Bronchial epithelial cell (primary cell): ENCODE data around the gene ZNF329. TPM values are rescaled to one million over a fixed set of nuclear protein-coding genes. Genes with fewer than 3 reads are reported as not detected.

Experiments used
- DNase-seq: peaks from one replicate; pipeline ENCODE4 v3.0.0-alpha.2; 2010; ENCODE audit warnings: low read depth
- FAIRE-seq: peaks from 2 replicates; lab custom pipeline; 2011; peaks lifted over from hg19 to GRCh38; lab: Jason Lieb, UNC
- H3K27me3 ChIP-seq: 2 replicates; pipeline ENCODE4 v1.5.1; 2011; ENCODE audit warnings: low read length; ENCODE audit not compliant: control insufficient read depth, insufficient read depth
- H3K36me3 ChIP-seq: 2 replicates; pipeline ENCODE4 v1.5.1; 2011; ENCODE audit warnings: low read length; ENCODE audit not compliant: control insufficient read depth, insufficient read depth
- H3K4me3 ChIP-seq: 2 replicates; pipeline ENCODE4 v1.5.1; 2011; ENCODE audit warnings: mild to moderate bottlenecking, low read depth, low read length, control low read depth
- CTCF ChIP-seq: IDR thresholded peaks from 2 replicates; pipeline ENCODE4 v1.5.1; 2011; ENCODE audit warnings: mild to moderate bottlenecking, moderate library complexity, low read length, control low read depth, inconsistent platforms; ENCODE audit not compliant: insufficient read depth, severe bottlenecking
- total RNA-seq: library from RNA; depleted of rRNA; stranded (reverse); fragments of >200 nt; gene quantifications from 2 replicates; pipeline ENCODE4 v1.2.1, GENCODE V29; 2014

ZNF329 gene
- total RNA-seq, 1 donor from 2014 or later: 14.5 TPM

DNA sequence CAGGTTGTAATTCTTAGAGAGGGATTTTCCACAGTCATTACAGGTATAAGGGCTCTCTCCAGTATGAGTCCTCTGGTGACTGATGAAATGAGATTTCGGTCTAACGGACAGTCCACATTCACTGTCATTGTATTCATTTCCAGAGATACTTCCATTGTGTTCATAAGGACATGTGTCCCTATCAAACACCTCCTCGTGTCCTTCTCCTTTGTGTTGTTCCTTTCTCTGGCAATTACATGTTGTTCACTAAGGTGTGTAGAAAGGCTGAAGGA lies 42.1 kb downstream of the ZNF329 start:
- Histone ChIP-seq H3K27me3 (no peaks in the 10 kb centered on the region), H3K36me3 (no peaks in the 10 kb centered on the region), H3K4me3 (no peak overlapping the region)
- FAIRE-seq (no peak), DNase-seq (no peak)
- no peak for TF ChIP-seq CTCF

DNA sequence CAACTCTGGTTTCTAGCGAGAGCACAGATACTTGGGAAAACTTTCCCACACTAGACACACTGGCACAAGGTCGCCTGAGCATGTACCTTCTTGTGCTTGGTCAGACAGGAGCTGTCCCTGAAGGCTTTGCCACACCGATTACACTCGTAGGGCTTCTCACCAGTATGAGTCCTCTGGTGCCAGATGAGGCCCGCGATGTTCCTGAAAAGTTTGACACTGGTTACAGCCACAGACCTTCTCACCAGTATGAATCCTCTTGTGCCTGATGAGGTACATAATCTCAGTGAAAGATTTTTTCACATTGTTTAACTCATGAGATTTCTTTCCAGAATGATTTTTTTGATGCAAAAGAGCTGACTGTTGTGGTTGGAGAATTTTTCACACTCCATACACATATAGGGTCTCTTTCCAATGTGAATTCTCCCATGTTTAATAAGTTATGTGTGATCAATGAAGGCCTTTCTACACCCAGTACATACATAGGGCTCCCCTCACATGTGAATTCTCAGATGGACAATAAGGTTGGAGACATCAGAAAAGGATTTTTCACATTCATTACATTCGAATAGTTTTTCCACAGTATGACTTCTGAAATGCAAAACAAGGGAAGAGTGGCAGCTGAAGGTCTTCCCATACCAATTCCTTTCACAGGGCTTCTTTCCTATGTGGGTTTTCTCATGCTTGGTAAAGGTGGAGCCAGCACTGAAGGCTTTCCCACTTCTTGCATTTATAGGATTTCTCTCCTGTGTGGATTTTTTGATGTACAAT lies 42.6 kb downstream of the ZNF329 start:
- H3K27me3 ChIP-seq: no peaks in the 10 kb centered on the region
- H3K36me3 ChIP-seq: no peaks in the 10 kb centered on the region
- FAIRE-seq: no peak
- no peak overlapping the region for H3K4me3 ChIP-seq
- DNase-seq: no peak
- TF ChIP-seq CTCF: no peak

DNA sequence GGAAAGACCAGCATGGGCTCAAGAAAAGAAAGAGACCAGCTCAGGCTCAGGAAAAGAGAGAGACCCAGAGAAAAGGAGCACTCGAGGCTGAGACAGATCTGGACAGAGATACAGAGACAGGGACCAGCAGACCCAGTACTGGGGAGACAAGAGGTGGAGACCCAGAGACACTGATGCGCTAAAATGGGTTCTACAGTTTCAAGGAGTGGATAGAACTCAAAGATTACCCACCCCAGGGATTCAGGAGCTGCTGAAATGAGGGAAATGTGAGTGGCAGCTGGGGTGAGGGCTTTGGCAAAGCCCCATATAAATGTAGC lies 51.9 kb downstream of the ZNF329 start:
- Histone ChIP-seq H3K27me3 (no peaks in the 10 kb centered on the region), H3K4me3 (peak overlapping the region; percentile 98), H3K36me3 (peaks cover 1% of the 10 kb centered on the region)
- DNase-seq: no peak
- no peak for FAIRE-seq
- no peak for TF ChIP-seq CTCF

DNA sequence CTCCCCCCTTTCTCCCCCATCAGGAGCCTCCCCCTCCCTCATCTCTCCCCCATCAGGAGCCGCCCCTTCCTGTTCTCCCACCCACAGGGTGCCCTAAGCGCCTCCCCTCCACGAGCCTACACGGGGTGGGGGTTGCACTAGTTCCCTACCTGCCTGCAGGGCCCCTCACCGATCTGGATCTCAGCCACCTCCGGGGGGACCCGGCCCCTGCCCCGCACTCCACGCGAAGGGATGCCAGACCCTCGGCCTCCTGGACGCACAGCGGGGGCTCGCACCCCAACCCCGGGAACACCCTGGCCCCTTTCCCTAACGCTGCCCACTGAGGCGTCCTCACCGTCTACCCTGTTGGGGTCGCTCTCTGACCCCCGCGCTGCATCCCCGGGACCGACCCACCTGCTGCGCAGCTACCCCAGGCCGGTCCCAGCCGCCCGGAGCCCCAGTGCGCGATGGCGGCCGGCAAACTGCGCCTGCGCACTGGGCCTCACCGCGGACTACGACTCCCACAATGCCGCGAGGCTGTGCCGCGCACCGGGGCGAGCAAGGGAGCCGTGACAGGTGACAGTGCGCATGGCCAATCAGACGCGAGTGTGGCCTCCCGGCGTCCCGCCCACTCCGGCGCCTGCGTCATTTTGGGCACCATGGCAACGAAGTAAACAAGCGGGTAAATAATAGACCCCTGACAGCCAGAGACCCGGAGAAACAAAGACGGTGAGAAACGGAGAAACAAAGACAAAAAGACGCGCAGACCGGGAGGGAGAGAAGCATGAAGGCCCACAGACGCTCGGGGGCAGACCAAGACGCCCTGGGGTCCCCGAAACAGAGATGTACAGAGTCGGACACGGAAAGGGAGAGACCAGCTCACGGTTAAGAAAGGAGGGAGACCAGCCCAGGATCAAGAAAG lies 52.6 kb downstream of the ZNF329 start, which contains the start of gene ZSCAN18:
Gene ZSCAN18 (minus strand): TSS at position 451 of the 901 bp plus-strand sequence. CDS start 7,964 bp downstream, outside the sequence.
- FAIRE-seq (peak; percentile 40), DNase-seq (peak; percentile 84)
- no peaks in the 10 kb centered on the region for H3K27me3 ChIP-seq
- peaks cover 1% of the 10 kb centered on the region for H3K36me3 ChIP-seq
- peak within 1 kb of the TSS; percentile 98 for H3K4me3 ChIP-seq
- TF ChIP-seq CTCF: no peak

GRCh38 chr19:58097349-58097748 lies 53.2 kb downstream of the ZNF329 start:
- FAIRE-seq: no peak
- no peak for TF ChIP-seq CTCF

More at GRCh38 chr19:58097349-58097748, 53.2 kb downstream of the ZNF329 start:
- Histone ChIP-seq H3K27me3 (no peaks in the 10 kb centered on the region), H3K4me3 (peak overlapping the region; percentile 98), H3K36me3 (peaks cover 1% of the 10 kb centered on the region)
- no peak for DNase-seq
